ENCODE results near the gene KRTCAP2. TPM values are rescaled to one million over a fixed set of nuclear protein-coding genes. Genes with fewer than 3 reads are reported as not detected.

Gene KRTCAP2
- polyA plus RNA-seq, 1 donor (not counting 4 experiments of a cell fraction or from before 2014, with no cell fraction given) = 127 TPM

DNA sequence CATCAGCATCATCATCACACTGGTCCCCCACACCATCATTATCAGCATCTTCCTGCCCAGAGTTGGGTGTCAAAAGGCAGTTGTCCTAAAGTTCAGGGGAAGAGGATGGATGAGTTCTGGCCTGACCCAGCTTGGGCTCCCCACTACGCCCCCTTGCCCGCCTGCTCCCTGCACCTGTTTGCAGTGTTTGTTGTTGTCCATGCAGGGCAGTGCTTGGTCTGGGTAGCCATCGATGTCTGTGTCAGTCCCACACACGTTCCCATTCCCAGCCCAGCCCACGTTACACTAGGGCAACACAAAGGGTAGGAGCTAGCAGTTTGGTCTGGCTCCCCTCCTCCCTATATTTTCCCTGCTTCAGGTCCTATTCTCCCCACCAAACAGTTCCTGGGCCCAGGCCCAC is 27.8 kb upstream of the KRTCAP2 start:
- dilution Hi-C loops (cut with MboI; ENCODE audit: extremely low pct_ligation_motif_present, low sequenced_read_pairs) = no loop called here
- Histone ChIP-seq H3K27me3 (ENCODE audit: control insufficient read depth, extremely low read depth, insufficient read depth, low read length) (no peaks in the 10 kb centered on the region), H3K36me3 (ENCODE audit: control insufficient read depth in 2 of 2, extremely low read depth in 1 of 2, insufficient read depth in 2 of 2, low read length in 2 of 2) (peaks cover 6 to 10% of the 10 kb centered on the region in 2 experiments), H3K9me1 (ENCODE audit: control insufficient read depth, extremely low read depth, insufficient read depth, low read length) (no peaks in the 10 kb centered on the region), H3K4me2 (ENCODE audit: control insufficient read depth, extremely low read depth, insufficient read depth, low read depth, low read length) (no peak overlapping the region), H3K27ac (ENCODE audit: control insufficient read depth, insufficient read depth, low read length) (no peak overlapping the region), H3K4me3 (ENCODE audit: control insufficient read depth in 2 of 3, extremely low read depth in 1 of 3, insufficient read depth in 2 of 3, low read depth in 1 of 3, low read length in 3 of 3) (no peak overlapping the region), H4K20me1 (ENCODE audit: control insufficient read depth, extremely low read depth, insufficient read depth, low read length) (no peaks in the 10 kb centered on the region), H3K4me1 (ENCODE audit: control insufficient read depth, extremely low read depth, insufficient read depth, low read length) (peaks cover under 1% of the 10 kb centered on the region), H3K9ac (ENCODE audit: control insufficient read depth, extremely low read depth, insufficient read depth, low read length) (no peak overlapping the region), H3K9me3 (ENCODE audit: control insufficient read depth, low read depth, low read length) (no peaks in the 10 kb centered on the region), H2AFZ (ENCODE audit: control insufficient read depth, low read length) (no peak overlapping the region), H3K79me2 (ENCODE audit: control insufficient read depth, insufficient read depth, low read length) (no peaks in the 10 kb centered on the region)
- FAIRE-seq (no peak), DNase-seq (ENCODE audit: low read depth, low spot score) (no peak)
- TF ChIP-seq, protein P1, sequence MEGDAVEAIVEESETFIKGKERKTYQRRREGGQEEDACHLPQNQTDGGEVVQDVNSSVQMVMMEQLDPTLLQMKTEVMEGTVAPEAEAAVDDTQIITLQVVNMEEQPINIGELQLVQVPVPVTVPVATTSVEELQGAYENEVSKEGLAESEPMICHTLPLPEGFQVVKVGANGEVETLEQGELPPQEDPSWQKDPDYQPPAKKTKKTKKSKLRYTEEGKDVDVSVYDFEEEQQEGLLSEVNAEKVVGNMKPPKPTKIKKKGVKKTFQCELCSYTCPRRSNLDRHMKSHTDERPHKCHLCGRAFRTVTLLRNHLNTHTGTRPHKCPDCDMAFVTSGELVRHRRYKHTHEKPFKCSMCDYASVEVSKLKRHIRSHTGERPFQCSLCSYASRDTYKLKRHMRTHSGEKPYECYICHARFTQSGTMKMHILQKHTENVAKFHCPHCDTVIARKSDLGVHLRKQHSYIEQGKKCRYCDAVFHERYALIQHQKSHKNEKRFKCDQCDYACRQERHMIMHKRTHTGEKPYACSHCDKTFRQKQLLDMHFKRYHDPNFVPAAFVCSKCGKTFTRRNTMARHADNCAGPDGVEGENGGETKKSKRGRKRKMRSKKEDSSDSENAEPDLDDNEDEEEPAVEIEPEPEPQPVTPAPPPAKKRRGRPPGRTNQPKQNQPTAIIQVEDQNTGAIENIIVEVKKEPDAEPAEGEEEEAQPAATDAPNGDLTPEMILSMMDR (optimal IDR thresholded peaks at IDR 0.05 in 1 of 3, IDR thresholded peaks at IDR 0.05 in 1 of 3, conservative IDR thresholded peaks at IDR 0.05 in 1 of 3; ENCODE audit: extremely low read depth in 1 of 3, insufficient read depth in 2 of 3, low read length in 3 of 3) = no peak
- TF ChIP-seq EZH2 (IDR thresholded peaks at IDR 0.05; ENCODE audit: low read length) = no peak

DNA sequence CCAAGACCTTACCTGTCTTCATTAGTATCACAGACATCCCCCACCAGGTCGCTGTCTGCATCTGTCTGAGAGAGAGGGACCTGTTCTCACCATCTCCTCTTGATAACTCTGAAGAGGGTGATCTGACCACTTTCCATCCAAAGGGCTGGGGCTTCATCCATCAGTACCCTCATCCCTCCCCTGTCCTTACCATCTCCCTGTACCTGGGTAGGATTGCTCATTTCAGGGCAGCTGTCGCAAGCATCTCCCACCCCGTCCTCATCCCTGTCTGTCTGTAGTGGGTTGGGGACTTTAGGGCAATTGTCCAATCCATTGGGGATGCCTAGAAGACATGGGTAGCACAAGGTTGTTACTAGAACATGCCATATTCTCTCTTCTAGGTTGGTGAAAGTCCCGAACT is 26.7 kb upstream of the KRTCAP2 start:
- TF ChIP-seq, protein P1 (optimal IDR thresholded peaks at IDR 0.05 in 1 of 3, IDR thresholded peaks at IDR 0.05 in 1 of 3, conservative IDR thresholded peaks at IDR 0.05 in 1 of 3; ENCODE audit: extremely low read depth in 1 of 3, insufficient read depth in 2 of 3, low read length in 3 of 3) = no peak
- TF ChIP-seq EZH2 (IDR thresholded peaks at IDR 0.05; ENCODE audit: low read length) = no peak
- Histone ChIP-seq H2AFZ (ENCODE audit: control insufficient read depth, low read length) (no peak overlapping the region), H3K9ac (ENCODE audit: control insufficient read depth, extremely low read depth, insufficient read depth, low read length) (no peak overlapping the region), H3K27ac (ENCODE audit: control insufficient read depth, insufficient read depth, low read length) (no peak overlapping the region), H3K9me3 (ENCODE audit: control insufficient read depth, low read depth, low read length) (no peaks in the 10 kb centered on the region), H3K9me1 (ENCODE audit: control insufficient read depth, extremely low read depth, insufficient read depth, low read length) (no peaks in the 10 kb centered on the region), H3K4me2 (ENCODE audit: control insufficient read depth, extremely low read depth, insufficient read depth, low read depth, low read length) (no peak overlapping the region), H3K27me3 (ENCODE audit: control insufficient read depth, extremely low read depth, insufficient read depth, low read length) (no peaks in the 10 kb centered on the region), H3K4me1 (ENCODE audit: control insufficient read depth, extremely low read depth, insufficient read depth, low read length) (peaks cover 8% of the 10 kb centered on the region), H3K36me3 (ENCODE audit: control insufficient read depth in 2 of 2, extremely low read depth in 1 of 2, insufficient read depth in 2 of 2, low read length in 2 of 2) (peaks cover 6 to 10% of the 10 kb centered on the region in 2 experiments), H3K79me2 (ENCODE audit: control insufficient read depth, insufficient read depth, low read length) (no peaks in the 10 kb centered on the region), H4K20me1 (ENCODE audit: control insufficient read depth, extremely low read depth, insufficient read depth, low read length) (no peaks in the 10 kb centered on the region), H3K4me3 (ENCODE audit: control insufficient read depth in 2 of 3, extremely low read depth in 1 of 3, insufficient read depth in 2 of 3, low read depth in 1 of 3, low read length in 3 of 3) (no peak overlapping the region)
- DNase-seq (ENCODE audit: low read depth, low spot score) = no peak
- no peak for FAIRE-seq
- dilution Hi-C loops (cut with MboI; ENCODE audit: extremely low pct_ligation_motif_present, low sequenced_read_pairs) = no loop called here

Measured in keratinocyte (primary cell).